ENCODE results near the gene GREB1. TPM values are rescaled to one million over a fixed set of nuclear protein-coding genes. Genes with fewer than 3 reads are reported as not detected.

The GREB1 gene
- total and polyA plus RNA-seq, 2 of the 13 experiments (the other 11 are each of a cell fraction or from before 2014, with no cell fraction given) = 31.3 to 61.2 TPM

DNA sequence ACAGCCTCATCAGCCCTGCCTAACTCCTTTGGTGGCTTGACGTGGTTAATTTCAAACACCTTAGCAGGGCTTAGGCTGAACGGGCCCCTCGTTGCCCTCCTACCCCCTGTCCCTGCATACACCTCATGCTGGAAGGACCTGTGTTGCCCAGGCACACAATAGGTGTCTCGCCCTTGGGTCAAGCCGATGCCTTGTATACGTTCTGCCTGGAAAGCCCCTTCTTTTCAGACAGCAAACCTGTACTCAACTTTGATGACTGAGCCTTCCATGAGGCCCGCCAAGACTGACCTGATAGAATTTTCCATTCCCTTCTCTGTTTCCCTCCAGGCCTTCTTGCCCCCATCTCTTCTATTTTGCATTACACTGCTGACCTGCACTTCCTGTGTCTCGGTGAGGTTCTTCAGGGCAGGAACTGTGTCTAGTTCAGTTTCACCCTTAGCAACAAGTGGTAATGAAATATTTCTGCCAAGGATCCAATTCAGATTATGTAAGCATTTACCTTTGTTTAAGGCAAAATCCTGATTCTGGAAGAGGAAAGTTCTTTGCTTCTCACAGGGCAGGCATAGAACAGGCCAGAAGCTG is 7.9 kb downstream of the GREB1 start (continued):
- TF ChIP-seq HMGA1 (CRISPR knock-in tag; conservative IDR thresholded peaks at IDR 0.05) (no peak), ZNF101 (CRISPR knock-in tag; IDR thresholded peaks at IDR 0.05; ENCODE audit: borderline replicate concordance, low read depth) (no peak), ETV5 (CRISPR knock-in tag; IDR thresholded peaks at IDR 0.05; ENCODE audit: borderline replicate concordance) (no peak), LCORL (IDR thresholded peaks at IDR 0.05) (no peak), LCORL (CRISPR knock-in tag; IDR thresholded peaks at IDR 0.05) (no peak), NAIF1 (CRISPR knock-in tag; IDR thresholded peaks at IDR 0.05; ENCODE audit: borderline replicate concordance) (0 out of 2 replicates have a peak, but pooled peaks have one; percentile 17), ZBTB7A (CRISPR knock-in tag; IDR thresholded peaks at IDR 0.05) (0 out of 2 replicates have a peak, but pooled peaks have one; percentile 13), ZNF772 (CRISPR knock-in tag; IDR thresholded peaks at IDR 0.05) (no peak), SIX1 (CRISPR knock-in tag; IDR thresholded peaks at IDR 0.05; ENCODE audit: borderline replicate concordance) (no peak), KLF11 (CRISPR knock-in tag; IDR thresholded peaks at IDR 0.05) (no peak), MATR3 (CRISPR knock-in tag; IDR thresholded peaks at IDR 0.05) (no peak), ZBTB3 (CRISPR knock-in tag; IDR thresholded peaks at IDR 0.05; ENCODE audit: borderline replicate concordance, low read depth) (no peak), ASH2L (IDR thresholded peaks at IDR 0.05; ENCODE audit: insufficient read length, low read depth, low read length) (peak; percentile 31), RFXAP (CRISPR knock-in tag; IDR thresholded peaks at IDR 0.05; ENCODE audit: borderline replicate concordance) (0 out of 2 replicates have a peak, but pooled peaks have one; percentile 1), ZNF724P (CRISPR knock-in tag; IDR thresholded peaks at IDR 0.05; ENCODE audit: borderline replicate concordance) (0 out of 2 replicates have a peak, but pooled peaks have one; percentile 12), TARDBP (CRISPR knock-in tag; IDR thresholded peaks at IDR 0.05) (no peak), NPAS2 (CRISPR knock-in tag; IDR thresholded peaks at IDR 0.05; ENCODE audit: borderline replicate concordance) (no peak)
- TF ChIP-seq, protein P1, sequence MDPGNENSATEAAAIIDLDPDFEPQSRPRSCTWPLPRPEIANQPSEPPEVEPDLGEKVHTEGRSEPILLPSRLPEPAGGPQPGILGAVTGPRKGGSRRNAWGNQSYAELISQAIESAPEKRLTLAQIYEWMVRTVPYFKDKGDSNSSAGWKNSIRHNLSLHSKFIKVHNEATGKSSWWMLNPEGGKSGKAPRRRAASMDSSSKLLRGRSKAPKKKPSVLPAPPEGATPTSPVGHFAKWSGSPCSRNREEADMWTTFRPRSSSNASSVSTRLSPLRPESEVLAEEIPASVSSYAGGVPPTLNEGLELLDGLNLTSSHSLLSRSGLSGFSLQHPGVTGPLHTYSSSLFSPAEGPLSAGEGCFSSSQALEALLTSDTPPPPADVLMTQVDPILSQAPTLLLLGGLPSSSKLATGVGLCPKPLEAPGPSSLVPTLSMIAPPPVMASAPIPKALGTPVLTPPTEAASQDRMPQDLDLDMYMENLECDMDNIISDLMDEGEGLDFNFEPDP (CRISPR knock-in tag; conservative IDR thresholded peaks at IDR 0.05) = peak; percentile 63; the same call in 1 of the 2 replicates
- TF ChIP-seq, protein P2, sequence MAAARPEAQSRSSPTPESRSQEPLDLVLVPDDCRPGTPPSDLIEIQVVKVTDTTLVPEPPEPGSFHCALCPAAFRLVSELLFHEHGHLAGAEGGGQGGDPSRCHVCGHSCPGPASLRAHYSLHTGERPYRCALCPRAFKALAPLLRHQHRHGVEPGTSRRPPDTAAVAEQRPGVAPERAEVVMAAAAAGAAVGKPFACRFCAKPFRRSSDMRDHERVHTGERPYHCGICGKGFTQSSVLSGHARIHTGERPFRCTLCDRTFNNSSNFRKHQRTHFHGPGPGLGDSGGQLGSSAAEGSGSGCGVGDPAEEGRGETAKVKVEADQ (CRISPR knock-in tag; IDR thresholded peaks at IDR 0.05; ENCODE audit: borderline replicate concordance) = no peak
- TF ChIP-seq, protein P3, sequence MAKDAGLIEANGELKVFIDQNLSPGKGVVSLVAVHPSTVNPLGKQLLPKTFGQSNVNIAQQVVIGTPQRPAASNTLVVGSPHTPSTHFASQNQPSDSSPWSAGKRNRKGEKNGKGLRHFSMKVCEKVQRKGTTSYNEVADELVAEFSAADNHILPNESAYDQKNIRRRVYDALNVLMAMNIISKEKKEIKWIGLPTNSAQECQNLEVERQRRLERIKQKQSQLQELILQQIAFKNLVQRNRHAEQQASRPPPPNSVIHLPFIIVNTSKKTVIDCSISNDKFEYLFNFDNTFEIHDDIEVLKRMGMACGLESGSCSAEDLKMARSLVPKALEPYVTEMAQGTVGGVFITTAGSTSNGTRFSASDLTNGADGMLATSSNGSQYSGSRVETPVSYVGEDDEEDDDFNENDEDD (CRISPR knock-in tag; IDR thresholded peaks at IDR 0.05; ENCODE audit: borderline replicate concordance) = no peak
- TF ChIP-seq, protein P4, sequence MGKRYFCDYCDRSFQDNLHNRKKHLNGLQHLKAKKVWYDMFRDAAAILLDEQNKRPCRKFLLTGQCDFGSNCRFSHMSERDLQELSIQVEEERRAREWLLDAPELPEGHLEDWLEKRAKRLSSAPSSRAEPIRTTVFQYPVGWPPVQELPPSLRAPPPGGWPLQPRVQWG (CRISPR knock-in tag; IDR thresholded peaks at IDR 0.05; ENCODE audit: borderline replicate concordance, low read depth) = no peak
- TF ChIP-seq, protein P5, sequence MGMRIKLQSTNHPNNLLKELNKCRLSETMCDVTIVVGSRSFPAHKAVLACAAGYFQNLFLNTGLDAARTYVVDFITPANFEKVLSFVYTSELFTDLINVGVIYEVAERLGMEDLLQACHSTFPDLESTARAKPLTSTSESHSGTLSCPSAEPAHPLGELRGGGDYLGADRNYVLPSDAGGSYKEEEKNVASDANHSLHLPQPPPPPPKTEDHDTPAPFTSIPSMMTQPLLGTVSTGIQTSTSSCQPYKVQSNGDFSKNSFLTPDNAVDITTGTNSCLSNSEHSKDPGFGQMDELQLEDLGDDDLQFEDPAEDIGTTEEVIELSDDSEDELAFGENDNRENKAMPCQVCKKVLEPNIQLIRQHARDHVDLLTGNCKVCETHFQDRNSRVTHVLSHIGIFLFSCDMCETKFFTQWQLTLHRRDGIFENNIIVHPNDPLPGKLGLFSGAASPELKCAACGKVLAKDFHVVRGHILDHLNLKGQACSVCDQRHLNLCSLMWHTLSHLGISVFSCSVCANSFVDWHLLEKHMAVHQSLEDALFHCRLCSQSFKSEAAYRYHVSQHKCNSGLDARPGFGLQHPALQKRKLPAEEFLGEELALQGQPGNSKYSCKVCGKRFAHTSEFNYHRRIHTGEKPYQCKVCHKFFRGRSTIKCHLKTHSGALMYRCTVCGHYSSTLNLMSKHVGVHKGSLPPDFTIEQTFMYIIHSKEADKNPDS (CRISPR knock-in tag; IDR thresholded peaks at IDR 0.05) = no peak

Measured in HepG2 (cell line).